Ascending aorta (tissue), 2 donors: Measurements from ENCODE around the gene TUBA1A. TPM values are rescaled to one million over a fixed set of nuclear protein-coding genes. Genes with fewer than 3 reads are reported as not detected.

Experiments used
- DNase-seq, 2 donors: peaks; one replicate each; pipeline ENCODE4 v3.0.0-alpha.2; 2019; ENCODE audit warnings: low spot score in 2 of 2
- H3K27ac ChIP-seq, 2 donors: fragments of 200-600 bp; sonication (generic); one replicate each; pipeline ENCODE4 v1.5.1; 2016 to 2017; ENCODE audit warnings: mild to moderate bottlenecking in 1 of 2
- H3K27me3 ChIP-seq: fragments of 200-600 bp; sonication (generic); one replicate; pipeline ENCODE4 v1.5.1; 2017
- H3K36me3 ChIP-seq, 2 donors: fragments of 200-600 bp; sonication (generic); one replicate each; pipeline ENCODE4 v1.5.1; 2016
- H3K4me1 ChIP-seq, 2 donors: fragments of 200-600 bp; sonication (generic); one replicate each; pipeline ENCODE4 v1.5.1; 2016 to 2017; ENCODE audit warnings: mild to moderate bottlenecking in 1 of 2
- H3K4me3 ChIP-seq, 2 donors: fragments of 200-600 bp; sonication (generic); one replicate each; pipeline ENCODE4 v1.5.1; 2016 to 2017; ENCODE audit warnings: mild to moderate bottlenecking in 1 of 2
- H3K9me3 ChIP-seq, 2 donors: fragments of 200-600 bp; sonication (generic); one replicate each; pipeline ENCODE4 v1.5.1; 2016
- intact Hi-C: fragments of 100-400 bp; cut with DNase I; formaldehyde crosslinking; loops from one replicate; pipeline ENCODE4 v1.15.1; 2023
- total RNA-seq: library from RNA; depleted of rRNA; stranded (reverse); fragments of >200 nt; gene quantifications from one replicate; pipeline ENCODE4 v1.1.0, GENCODE V29; 2016
- TF ChIP-seq, protein P1 (sequence below), 3 experiments: fragments of 200-600 bp in 2 of 3; fragments of 450-650 bp in 1 of 3; sonication (generic) in 2 of 3; IDR thresholded peaks; one replicate each; pipeline ENCODE4 v1.5.1; 2016 to 2019; ENCODE audit warnings: antibody characterized with exemption in 3 of 3, mild to moderate bottlenecking in 1 of 3, moderate library complexity in 1 of 3

TUBA1A gene
- total RNA-seq, 1 donor from 2014 or later = 214 TPM

DNA sequence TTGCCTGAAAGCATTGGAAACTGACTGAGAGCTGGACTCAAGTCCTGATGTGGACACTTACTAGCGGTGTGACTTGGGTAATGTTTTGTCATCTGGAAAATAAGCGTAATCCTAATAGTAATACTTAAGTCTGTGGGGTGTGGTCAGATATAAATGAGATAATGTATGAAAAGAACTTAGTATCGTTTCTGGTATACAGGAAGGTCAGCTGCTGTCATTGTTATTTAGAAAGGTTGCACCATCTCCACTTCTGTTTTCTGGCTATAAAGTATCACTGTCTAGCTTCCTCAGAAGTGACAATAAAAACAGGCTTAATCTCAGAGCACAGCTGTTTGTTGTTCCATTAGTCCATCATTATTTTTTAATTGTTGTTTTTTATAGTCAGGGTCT, 41.9 kb upstream of the TUBA1A start:
- DNase-seq = no peak
- H3K4me1 ChIP-seq = peaks cover 3 to 26% of the 10 kb centered on the region in 2 donors
- no peak overlapping the region for H3K4me3 ChIP-seq
- H3K27me3 ChIP-seq = no peaks in the 10 kb centered on the region
- no peaks in the 10 kb centered on the region for H3K9me3 ChIP-seq
- no peak overlapping the region for H3K27ac ChIP-seq
- TF ChIP-seq, protein P1, sequence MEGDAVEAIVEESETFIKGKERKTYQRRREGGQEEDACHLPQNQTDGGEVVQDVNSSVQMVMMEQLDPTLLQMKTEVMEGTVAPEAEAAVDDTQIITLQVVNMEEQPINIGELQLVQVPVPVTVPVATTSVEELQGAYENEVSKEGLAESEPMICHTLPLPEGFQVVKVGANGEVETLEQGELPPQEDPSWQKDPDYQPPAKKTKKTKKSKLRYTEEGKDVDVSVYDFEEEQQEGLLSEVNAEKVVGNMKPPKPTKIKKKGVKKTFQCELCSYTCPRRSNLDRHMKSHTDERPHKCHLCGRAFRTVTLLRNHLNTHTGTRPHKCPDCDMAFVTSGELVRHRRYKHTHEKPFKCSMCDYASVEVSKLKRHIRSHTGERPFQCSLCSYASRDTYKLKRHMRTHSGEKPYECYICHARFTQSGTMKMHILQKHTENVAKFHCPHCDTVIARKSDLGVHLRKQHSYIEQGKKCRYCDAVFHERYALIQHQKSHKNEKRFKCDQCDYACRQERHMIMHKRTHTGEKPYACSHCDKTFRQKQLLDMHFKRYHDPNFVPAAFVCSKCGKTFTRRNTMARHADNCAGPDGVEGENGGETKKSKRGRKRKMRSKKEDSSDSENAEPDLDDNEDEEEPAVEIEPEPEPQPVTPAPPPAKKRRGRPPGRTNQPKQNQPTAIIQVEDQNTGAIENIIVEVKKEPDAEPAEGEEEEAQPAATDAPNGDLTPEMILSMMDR (IDR thresholded peaks at IDR 0.05) = no peak
- no peaks in the 10 kb centered on the region for H3K36me3 ChIP-seq
- intact Hi-C loops = no loop called here

DNA sequence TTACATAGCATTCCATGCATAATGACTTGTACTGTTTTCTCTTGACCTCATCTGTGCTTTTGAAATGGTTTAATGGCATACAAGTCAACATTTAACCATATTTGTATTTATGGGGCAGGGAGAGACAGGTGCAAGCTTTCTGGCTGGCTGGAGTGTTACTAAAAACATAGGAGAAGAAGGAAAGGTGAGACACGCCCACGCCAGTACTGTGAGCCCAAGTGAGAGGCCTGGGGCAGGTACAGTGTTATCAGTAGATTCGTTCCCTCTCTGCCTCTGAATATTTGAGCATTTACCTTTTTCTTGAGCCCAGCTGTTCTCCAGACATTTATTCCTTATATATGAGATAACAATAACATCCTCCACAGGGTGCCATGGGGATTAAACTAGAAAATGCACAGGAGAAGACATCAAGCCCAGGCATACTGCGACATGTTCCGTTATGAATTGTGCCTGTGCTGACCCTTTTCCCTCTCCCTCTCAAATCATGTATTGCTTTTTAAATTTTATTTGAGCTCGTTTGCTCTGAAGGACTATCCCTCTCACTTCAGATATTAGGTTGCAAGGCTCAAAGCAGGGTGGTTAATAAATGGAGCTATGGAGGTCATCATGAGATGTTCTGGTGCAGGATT, 41.4 kb upstream of the TUBA1A start:
- no peaks in the 10 kb centered on the region for H3K27me3 ChIP-seq
- H3K36me3 ChIP-seq = no peaks in the 10 kb centered on the region
- intact Hi-C loops = no loop called here
- peaks cover 3 to 25% of the 10 kb centered on the region in 2 donors for H3K4me1 ChIP-seq
- no peak overlapping the region for H3K27ac ChIP-seq
- H3K9me3 ChIP-seq = no peaks in the 10 kb centered on the region
- TF ChIP-seq, protein P1 (IDR thresholded peaks at IDR 0.05) = no peak
- H3K4me3 ChIP-seq = no peak overlapping the region
- no peak for DNase-seq

DNA sequence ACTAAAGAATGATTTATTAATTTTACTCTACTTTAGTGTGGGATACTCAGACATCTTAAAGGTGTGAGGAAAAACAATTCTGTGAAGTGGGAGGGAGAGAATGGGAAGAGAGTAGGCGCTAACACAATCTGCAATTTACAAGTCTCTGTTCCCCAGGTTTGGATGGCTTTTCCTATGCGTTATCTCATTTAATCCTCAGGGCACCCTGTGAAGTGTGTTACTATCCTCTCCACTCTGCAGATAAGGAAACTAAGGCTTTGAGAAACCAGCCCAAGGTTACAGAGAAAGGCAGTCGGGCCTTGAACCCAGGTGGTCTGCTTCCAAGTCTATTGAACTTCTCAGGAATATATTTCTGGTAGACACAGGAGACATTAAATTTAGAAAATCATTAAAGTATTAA, 39.8 kb upstream of the TUBA1A start:
- Histone ChIP-seq H3K4me3 (no peak overlapping the region), H3K4me1 (peaks cover 2 to 18% of the 10 kb centered on the region in 2 donors), H3K27ac (no peak overlapping the region), H3K36me3 (no peaks in the 10 kb centered on the region), H3K27me3 (no peaks in the 10 kb centered on the region), H3K9me3 (no peaks in the 10 kb centered on the region)
- TF ChIP-seq, protein P1 (IDR thresholded peaks at IDR 0.05) = no peak
- no peak for DNase-seq
- intact Hi-C loops = no loop called here

DNA sequence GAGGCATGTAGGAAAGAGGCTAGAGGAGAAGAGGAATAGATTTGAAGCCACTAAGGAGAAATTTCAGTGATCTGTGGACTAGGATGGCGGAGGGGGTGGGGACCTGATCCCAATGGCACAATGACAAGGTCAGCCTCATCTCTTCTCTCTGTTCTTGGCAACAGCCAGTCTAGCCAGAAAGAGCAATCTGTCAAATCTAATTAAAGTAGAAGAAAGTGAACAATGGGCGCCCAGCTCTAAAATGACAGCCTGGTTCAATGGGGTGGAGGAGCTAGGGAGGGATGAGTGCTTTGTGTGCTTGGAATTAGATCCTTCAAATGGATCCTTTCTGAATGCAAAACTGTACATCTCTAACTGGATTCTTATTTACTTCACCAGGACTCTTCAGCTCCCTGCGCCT, 38.8 kb upstream of the TUBA1A start:
- H3K36me3 ChIP-seq = no peaks in the 10 kb centered on the region
- H3K4me3 ChIP-seq = no peak overlapping the region
- H3K4me1 ChIP-seq = peaks cover 0 to 10% of the 10 kb centered on the region in 2 donors
- H3K27ac ChIP-seq = no peak overlapping the region
- intact Hi-C loops = no loop called here
- no peak for DNase-seq
- TF ChIP-seq, protein P1 (IDR thresholded peaks at IDR 0.05) = no peak
- H3K9me3 ChIP-seq = no peaks in the 10 kb centered on the region
- no peaks in the 10 kb centered on the region for H3K27me3 ChIP-seq

DNA sequence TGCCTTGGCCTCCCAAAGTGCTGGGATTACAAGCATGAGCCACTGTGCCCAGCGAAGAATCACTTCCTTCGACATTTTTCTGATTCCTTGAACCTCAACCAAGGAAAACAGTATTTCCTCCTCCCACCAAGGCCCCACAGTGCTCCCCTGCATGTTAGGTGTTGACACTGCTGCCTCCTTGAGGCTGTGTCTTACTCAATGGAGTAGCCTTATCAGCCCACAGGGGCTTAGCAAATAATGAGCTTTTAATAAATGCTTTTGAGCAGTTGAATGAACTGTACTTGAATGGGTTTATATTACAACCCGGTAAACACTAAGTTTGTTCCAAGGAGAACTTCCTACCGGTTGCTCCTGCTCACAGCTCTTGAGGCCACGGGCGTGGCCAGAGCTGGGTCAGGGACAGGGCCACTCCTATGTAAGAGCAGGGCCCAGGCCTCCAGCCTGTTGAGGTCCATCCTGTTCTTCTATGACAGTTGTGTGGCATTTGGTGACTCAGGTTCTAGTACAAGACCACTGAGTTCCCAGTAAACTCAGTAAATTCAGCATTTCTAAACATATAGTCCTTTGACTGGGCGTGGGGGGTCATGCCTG, 36.8 kb upstream of the TUBA1A start:
- no peaks in the 10 kb centered on the region for H3K9me3 ChIP-seq
- H3K4me1 ChIP-seq = no peaks in the 10 kb centered on the region
- no peaks in the 10 kb centered on the region for H3K36me3 ChIP-seq
- no peak overlapping the region for H3K27ac ChIP-seq
- intact Hi-C loops = no loop called here
- TF ChIP-seq, protein P1 (IDR thresholded peaks at IDR 0.05) = no peak
- no peaks in the 10 kb centered on the region for H3K27me3 ChIP-seq
- DNase-seq = no peak
- no peak overlapping the region for H3K4me3 ChIP-seq
